ENCODE measurements around the gene PRR16. TPM values are rescaled to one million over a fixed set of nuclear protein-coding genes. Genes with fewer than 3 reads are reported as not detected.

The PRR16 gene
- total RNA-seq, 2 experiments from 2014 or later = not detected

DNA sequence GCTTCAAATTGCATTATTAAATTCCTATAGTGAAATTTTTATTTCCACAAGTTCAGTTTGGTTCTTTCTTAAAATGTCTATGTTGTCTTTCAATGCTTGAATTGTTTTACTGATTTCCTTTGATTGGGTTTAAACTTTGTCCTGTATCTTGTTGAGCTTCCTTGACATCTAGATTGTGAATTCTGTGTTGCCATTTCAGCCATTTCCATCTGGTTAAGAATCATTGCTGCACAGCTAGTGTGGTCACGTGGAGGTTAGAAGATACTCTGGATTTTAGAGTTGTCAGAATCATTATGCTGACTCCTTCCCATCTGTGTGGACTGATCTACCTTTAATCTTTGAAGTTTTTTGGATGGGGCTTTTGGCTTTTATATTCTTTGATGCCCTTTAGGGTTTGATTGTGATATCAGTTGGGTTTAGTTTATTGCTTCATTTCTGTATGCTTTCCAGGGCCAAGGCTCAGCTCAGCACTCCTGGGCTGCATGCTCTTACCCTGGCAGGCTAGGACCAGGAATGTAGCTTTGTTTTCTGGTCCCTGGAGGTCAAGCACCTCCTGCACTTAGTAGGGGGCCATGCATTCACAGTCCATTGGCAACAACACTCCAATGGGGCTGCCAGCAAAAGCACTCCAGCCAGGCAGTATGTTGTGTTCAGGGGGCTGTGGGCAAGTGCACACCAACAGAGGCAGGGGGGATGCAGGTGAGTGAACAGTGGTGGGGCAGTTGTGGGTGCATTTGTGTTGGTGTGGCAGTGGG lies 141.4 kb downstream of the PRR16 start:
- no peaks in the 10 kb centered on the region for H3K36me3 Mint-ChIP-seq (ENCODE audit: low read depth)
- no peak for ATAC-seq
- ChIA-PET CTCF (no interaction called here), POLR2A (no interaction called here)
- no peaks in the 10 kb centered on the region for H3K4me1 Mint-ChIP-seq (ENCODE audit: low read depth)
- DNase-seq = no peak
- intact Hi-C loops (cut with micrococcal nuclease) = no loop called here
- no peak overlapping the region for H3K4me3 Mint-ChIP-seq
- no peak overlapping the region for H3K27ac Mint-ChIP-seq
- TF ChIP-seq, protein P1, sequence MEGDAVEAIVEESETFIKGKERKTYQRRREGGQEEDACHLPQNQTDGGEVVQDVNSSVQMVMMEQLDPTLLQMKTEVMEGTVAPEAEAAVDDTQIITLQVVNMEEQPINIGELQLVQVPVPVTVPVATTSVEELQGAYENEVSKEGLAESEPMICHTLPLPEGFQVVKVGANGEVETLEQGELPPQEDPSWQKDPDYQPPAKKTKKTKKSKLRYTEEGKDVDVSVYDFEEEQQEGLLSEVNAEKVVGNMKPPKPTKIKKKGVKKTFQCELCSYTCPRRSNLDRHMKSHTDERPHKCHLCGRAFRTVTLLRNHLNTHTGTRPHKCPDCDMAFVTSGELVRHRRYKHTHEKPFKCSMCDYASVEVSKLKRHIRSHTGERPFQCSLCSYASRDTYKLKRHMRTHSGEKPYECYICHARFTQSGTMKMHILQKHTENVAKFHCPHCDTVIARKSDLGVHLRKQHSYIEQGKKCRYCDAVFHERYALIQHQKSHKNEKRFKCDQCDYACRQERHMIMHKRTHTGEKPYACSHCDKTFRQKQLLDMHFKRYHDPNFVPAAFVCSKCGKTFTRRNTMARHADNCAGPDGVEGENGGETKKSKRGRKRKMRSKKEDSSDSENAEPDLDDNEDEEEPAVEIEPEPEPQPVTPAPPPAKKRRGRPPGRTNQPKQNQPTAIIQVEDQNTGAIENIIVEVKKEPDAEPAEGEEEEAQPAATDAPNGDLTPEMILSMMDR (IDR thresholded peaks at IDR 0.05) = no peak
- no peaks in the 10 kb centered on the region for H3K27me3 Mint-ChIP-seq
- peaks cover 10% of the 10 kb centered on the region for H3K9me3 Mint-ChIP-seq

DNA sequence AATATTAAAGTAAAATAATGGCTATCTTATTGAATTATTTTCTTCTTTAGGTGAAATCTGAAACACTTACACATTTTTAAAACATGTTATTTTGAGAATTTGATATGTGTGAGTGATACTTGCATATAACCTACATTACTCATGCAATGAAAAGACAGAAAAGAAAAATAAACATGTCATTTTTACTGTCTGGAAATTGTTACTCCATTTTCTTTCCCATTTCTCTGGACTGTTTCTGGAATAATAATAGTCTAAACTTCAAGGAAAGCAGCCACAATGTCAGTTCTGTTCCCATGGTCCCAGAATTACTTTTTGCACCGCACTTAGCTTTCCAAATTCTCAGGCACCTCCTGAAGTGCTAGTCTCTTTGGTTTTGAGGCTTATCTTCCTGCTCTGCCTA lies 145.5 kb downstream of the PRR16 start:
- CTCF ChIA-PET = no interaction called here
- DNase-seq (no peak), ATAC-seq (no peak)
- no peak overlapping the region for H3K27ac Mint-ChIP-seq
- no peaks in the 10 kb centered on the region for H3K4me1 Mint-ChIP-seq (ENCODE audit: low read depth)
- H3K9me3 Mint-ChIP-seq = peaks cover 3% of the 10 kb centered on the region
- H3K4me3 Mint-ChIP-seq = no peak overlapping the region
- intact Hi-C loops (cut with micrococcal nuclease) = no loop called here
- no peaks in the 10 kb centered on the region for H3K27me3 Mint-ChIP-seq
- POLR2A ChIA-PET = no interaction called here
- no peaks in the 10 kb centered on the region for H3K36me3 Mint-ChIP-seq (ENCODE audit: low read depth)
- TF ChIP-seq, protein P1 (IDR thresholded peaks at IDR 0.05) = no peak

DNA sequence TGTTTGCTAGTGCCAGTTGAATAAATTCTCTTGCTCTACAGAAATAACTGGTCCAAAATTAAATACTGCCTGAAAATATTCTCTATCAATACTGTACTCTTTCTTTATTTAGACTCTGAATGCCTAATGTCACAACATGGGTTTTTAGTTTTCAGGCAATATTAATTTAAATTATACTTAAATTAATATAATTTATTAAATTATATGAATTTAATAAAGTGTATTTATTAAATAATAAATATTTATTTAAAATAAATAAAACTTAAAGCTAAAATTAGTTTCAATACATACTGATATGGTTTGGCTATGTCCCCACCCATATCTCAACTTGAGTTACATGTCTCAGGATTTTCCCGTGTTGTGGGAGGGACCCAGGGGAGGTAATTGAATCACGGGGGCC lies 146.0 kb downstream of the PRR16 start:
- Mint-ChIP-seq H3K9me3 (peaks cover 3% of the 10 kb centered on the region), H3K4me1 (ENCODE audit: low read depth) (no peaks in the 10 kb centered on the region), H3K36me3 (ENCODE audit: low read depth) (no peaks in the 10 kb centered on the region), H3K4me3 (no peak overlapping the region), H3K27me3 (no peaks in the 10 kb centered on the region), H3K27ac (no peak overlapping the region)
- intact Hi-C loops (cut with micrococcal nuclease) = no loop called here
- TF ChIP-seq, protein P1 (IDR thresholded peaks at IDR 0.05) = no peak
- DNase-seq (no peak), ATAC-seq (no peak)
- ChIA-PET CTCF (no interaction called here), POLR2A (no interaction called here)

DNA sequence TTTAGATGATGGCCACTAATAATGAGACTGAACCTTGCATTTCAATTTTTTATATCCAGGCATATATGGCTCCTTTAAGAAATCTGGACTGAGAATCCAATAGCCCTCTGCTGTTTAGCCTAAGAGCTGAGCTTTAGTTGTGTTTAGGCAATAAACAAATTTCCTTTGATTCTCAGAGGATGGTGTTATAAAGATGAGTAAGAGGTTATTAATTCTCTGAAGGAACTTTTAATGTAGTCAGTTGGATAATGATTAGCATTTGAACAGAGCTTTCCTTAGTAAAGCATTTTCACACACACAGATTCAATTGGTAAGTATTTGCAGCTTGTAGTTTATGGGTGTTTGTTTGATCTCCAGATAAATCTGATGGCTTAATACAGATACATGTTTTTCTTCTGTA lies 149.6 kb downstream of the PRR16 start:
- ATAC-seq = no peak
- intact Hi-C loops (cut with micrococcal nuclease) = no loop called here
- POLR2A ChIA-PET = no interaction called here
- Mint-ChIP-seq H3K4me3 (no peak overlapping the region), H3K9me3 (peaks cover 3% of the 10 kb centered on the region), H3K36me3 (ENCODE audit: low read depth) (no peaks in the 10 kb centered on the region), H3K4me1 (ENCODE audit: low read depth) (no peaks in the 10 kb centered on the region), H3K27ac (no peak overlapping the region), H3K27me3 (no peaks in the 10 kb centered on the region)
- TF ChIP-seq, protein P1 (IDR thresholded peaks at IDR 0.05) = no peak
- CTCF ChIA-PET = no interaction called here
- DNase-seq = no peak

DNA sequence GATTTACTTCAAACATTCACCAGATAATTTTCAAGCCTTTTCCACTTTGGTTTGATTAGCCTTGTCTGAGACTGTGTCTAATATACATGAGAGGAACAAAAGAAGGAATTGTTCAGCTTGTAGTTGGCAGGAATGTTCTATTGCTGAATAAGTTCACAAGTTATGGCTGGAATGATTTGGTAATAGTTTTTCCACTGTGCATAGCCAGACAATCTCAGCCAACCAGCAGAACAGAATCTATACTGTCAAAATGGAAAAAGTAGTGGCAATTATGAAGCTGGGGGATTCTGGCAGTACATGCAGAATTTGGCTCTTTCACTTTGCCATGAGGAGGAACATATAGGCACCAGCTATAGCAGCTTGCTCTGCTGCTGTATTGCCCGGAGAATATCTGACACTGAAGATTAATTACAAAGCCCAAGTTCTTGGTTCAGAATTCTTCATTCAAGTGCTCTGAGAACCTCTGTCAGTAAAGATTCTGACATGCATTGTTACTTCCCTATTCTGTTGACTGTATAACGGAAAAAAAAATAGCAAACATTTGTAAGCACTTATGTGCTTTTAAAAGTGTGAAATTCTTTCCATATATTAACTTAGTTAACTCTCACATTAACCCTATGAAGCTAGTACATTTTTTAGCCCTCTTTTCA lies 150.6 kb downstream of the PRR16 start:
- no peak for DNase-seq
- Mint-ChIP-seq H3K4me3 (no peak overlapping the region), H3K9me3 (peaks cover 3% of the 10 kb centered on the region), H3K4me1 (ENCODE audit: low read depth) (no peaks in the 10 kb centered on the region), H3K27ac (no peak overlapping the region), H3K36me3 (ENCODE audit: low read depth) (no peaks in the 10 kb centered on the region), H3K27me3 (no peaks in the 10 kb centered on the region)
- ATAC-seq = no peak
- TF ChIP-seq, protein P1 (IDR thresholded peaks at IDR 0.05) = no peak
- ChIA-PET POLR2A (no interaction called here), CTCF (no interaction called here)
- intact Hi-C loops (cut with micrococcal nuclease) = no loop called here
